Measurements from ENCODE around the gene VTI1A.

GRCh38 chr10:112696592-112696991 is 249.6 kb downstream of the VTI1A start:
- TF ChIP-seq POLR2A (IDR thresholded peaks at IDR 0.05; ENCODE audit: low read length) (no peak), GATA1 (IDR thresholded peaks at IDR 0.05; ENCODE audit: low read depth, low read length) (no peak)

Measured in erythroblast (primary cell).